Chondrocyte (in vitro differentiated cells): ENCODE results near the gene ACER3. TPM values are rescaled to one million over a fixed set of nuclear protein-coding genes. Genes with fewer than 3 reads are reported as not detected.
"Not testable (repeated sequence)": the region's sequence is repeated elsewhere in the genome, so short reads cannot be mapped to it uniquely, and the experiment has no call there.

Experiments
- DNase-seq: peaks from one replicate; pipeline ENCODE4 v3.0.0; 2021; ENCODE audit warnings: mixed read lengths, low spot score
- H3K27ac Mint-ChIP-seq: one replicate; pipeline ENCODE4 v1.8.0; 2021; ENCODE audit warnings: mild to moderate bottlenecking, moderate library complexity, mixed read lengths; ENCODE audit not compliant: unreplicated experiment
- H3K27me3 Mint-ChIP-seq: 2 replicates; pipeline ENCODE4 v1.8.0; 2021; ENCODE audit warnings: low read depth, mixed read lengths
- H3K36me3 Mint-ChIP-seq: 2 replicates; pipeline ENCODE4 v1.8.0; 2021; ENCODE audit warnings: low read depth, mixed read lengths
- H3K4me1 Mint-ChIP-seq: 2 replicates; pipeline ENCODE4 v1.8.0; 2021; ENCODE audit warnings: low read depth, mild to moderate bottlenecking, mixed read lengths
- H3K4me3 Mint-ChIP-seq: one replicate; pipeline ENCODE4 v1.8.0; 2021; ENCODE audit warnings: mild to moderate bottlenecking, moderate library complexity, mixed read lengths; ENCODE audit not compliant: unreplicated experiment
- H3K9me3 Mint-ChIP-seq: 2 replicates; pipeline ENCODE4 v1.8.0; 2021; ENCODE audit warnings: low read depth, mixed read lengths
- total RNA-seq: library from RNA; stranded (reverse); gene quantifications from 3 replicates; pipeline ENCODE4 v1.2.1, GENCODE V29; 2021
- TF ChIP-seq, protein P1 (sequence below): fragments of 200-600 bp; sonication (generic); IDR thresholded peaks from 2 replicates; pipeline ENCODE4 v1.5.0; 2021; ENCODE audit warnings: antibody characterized with exemption, mild to moderate bottlenecking, moderate library complexity

Gene ACER3
- total RNA-seq, 1 donor from 2014 or later = 17.9 TPM

DNA sequence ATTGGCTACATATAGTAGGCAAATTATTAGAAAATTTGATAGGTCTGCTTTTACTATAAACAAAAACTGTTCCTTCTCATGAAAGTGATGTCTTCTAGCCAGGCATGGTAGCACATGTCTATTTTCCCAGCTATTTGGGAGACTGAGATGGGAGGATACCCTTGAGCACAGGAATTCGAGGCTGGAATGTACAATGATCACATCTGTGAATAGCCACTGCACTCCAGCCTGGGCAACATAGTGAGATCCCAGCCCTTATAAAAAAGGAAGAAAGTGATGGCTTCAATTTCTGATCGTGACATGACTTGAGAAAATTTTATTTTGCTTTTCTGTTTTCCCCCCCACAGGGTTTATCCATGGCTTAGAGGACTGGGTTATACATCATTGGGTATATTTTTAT lies 154.0 kb downstream of the ACER3 start:
- H3K27ac Mint-ChIP-seq = no peak overlapping the region
- TF ChIP-seq, protein P1, sequence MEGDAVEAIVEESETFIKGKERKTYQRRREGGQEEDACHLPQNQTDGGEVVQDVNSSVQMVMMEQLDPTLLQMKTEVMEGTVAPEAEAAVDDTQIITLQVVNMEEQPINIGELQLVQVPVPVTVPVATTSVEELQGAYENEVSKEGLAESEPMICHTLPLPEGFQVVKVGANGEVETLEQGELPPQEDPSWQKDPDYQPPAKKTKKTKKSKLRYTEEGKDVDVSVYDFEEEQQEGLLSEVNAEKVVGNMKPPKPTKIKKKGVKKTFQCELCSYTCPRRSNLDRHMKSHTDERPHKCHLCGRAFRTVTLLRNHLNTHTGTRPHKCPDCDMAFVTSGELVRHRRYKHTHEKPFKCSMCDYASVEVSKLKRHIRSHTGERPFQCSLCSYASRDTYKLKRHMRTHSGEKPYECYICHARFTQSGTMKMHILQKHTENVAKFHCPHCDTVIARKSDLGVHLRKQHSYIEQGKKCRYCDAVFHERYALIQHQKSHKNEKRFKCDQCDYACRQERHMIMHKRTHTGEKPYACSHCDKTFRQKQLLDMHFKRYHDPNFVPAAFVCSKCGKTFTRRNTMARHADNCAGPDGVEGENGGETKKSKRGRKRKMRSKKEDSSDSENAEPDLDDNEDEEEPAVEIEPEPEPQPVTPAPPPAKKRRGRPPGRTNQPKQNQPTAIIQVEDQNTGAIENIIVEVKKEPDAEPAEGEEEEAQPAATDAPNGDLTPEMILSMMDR = no peak
- no peaks in the 10 kb centered on the region for H3K9me3 Mint-ChIP-seq
- no peak for DNase-seq
- no peaks in the 10 kb centered on the region for H3K27me3 Mint-ChIP-seq
- H3K4me1 Mint-ChIP-seq = peaks cover 10% of the 10 kb centered on the region
- H3K4me3 Mint-ChIP-seq = no peak overlapping the region
- H3K36me3 Mint-ChIP-seq = peaks cover 16% of the 10 kb centered on the region

DNA sequence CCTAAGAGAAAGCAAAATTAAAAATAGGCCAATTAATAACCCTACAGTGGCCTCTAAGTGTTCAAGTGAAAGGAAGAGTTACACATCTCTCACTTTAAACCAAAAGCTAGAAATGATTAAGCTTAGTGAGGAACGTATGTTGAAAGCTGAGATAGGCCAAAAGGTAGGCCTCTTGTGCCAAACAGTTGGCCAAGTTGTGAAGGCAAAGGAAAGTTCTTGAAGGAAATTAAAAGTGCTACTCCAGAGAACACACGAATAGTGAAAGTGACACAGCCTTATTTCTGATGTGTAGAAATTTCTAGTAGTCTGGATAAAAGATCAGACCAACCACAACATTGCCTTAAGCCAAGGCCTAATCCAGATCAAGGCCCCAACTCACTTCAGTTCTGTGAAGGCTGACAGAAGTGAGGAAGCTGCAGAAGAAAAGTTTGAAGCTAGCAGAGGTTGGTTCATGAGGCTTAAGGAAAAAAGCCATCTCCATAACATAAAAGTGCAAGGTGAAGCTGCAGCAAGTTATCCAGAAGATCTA lies 157.7 kb downstream of the ACER3 start:
- H3K4me1 Mint-ChIP-seq = peaks cover 18% of the 10 kb centered on the region
- DNase-seq = not testable (repeated sequence)

DNA sequence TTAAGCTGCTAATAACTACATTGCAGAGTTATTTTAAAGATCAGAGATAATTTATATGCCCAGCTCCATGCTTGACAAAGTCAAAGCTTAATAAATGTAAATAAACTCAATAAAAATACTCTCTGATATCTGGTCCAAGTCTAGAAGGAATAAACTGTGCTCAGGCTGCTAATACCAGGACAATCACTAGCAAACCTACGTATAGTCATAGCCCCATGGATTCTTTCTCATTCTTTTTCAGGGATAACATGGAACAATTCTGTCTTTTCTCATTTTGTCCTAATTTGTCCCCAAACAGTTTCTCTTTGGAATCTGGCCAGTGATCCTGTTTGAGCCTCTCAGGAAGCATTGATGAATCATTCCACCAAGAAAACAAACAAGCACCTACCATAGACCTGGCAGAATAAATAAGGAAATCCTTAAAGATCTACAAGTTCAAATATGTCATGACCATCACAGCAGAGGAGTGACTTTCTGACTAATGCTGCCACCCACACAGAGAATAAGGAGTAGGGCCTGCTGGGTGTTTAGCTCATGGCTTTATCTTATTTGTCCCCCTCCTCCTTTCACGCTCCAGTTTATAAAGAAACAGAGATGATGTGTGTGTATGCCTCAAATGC lies 159.4 kb downstream of the ACER3 start:
- Mint-ChIP-seq H3K9me3 (no peaks in the 10 kb centered on the region), H3K36me3 (peaks cover 13% of the 10 kb centered on the region)
- no peak for DNase-seq

More for the DNA sequence above, 157.7 kb downstream of the ACER3 start:
- H3K27ac Mint-ChIP-seq, H3K9me3 Mint-ChIP-seq, H3K27me3 Mint-ChIP-seq, H3K4me3 Mint-ChIP-seq: not testable (repeated sequence)
- H3K36me3 Mint-ChIP-seq = peaks cover 13% of the 10 kb centered on the region

DNA sequence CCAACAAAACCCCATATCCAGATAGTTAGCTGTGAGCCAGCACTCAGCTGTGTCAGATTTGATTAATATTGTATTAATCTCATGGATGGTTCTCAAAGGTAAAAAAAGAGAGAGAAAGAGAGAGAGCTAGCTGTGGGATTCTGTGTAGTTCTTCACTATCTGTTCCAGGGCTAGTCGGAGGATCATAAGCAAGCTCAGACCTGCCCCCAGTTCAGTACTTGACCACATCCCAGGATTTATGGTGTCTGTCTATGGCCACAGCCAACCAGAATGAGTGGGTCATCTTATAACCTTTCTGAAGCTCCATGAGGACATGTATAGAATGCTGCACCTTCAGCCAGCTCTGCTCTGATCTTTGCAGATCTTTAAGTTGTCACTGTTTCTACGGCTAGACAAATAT lies 160.0 kb downstream of the ACER3 start:
- peaks cover 13% of the 10 kb centered on the region for H3K36me3 Mint-ChIP-seq
- no peak overlapping the region for H3K4me3 Mint-ChIP-seq
- no peaks in the 10 kb centered on the region for H3K9me3 Mint-ChIP-seq
- DNase-seq = no peak
- H3K27me3 Mint-ChIP-seq = no peaks in the 10 kb centered on the region
- no peak overlapping the region for H3K27ac Mint-ChIP-seq
- TF ChIP-seq, protein P1 = no peak
- H3K4me1 Mint-ChIP-seq = peaks cover 14% of the 10 kb centered on the region

More for the DNA sequence above, 159.4 kb downstream of the ACER3 start:
- TF ChIP-seq, protein P1 = no peak
- Mint-ChIP-seq H3K27ac (no peak overlapping the region), H3K4me1 (peaks cover 18% of the 10 kb centered on the region), H3K4me3 (no peak overlapping the region), H3K27me3 (no peaks in the 10 kb centered on the region)

DNA sequence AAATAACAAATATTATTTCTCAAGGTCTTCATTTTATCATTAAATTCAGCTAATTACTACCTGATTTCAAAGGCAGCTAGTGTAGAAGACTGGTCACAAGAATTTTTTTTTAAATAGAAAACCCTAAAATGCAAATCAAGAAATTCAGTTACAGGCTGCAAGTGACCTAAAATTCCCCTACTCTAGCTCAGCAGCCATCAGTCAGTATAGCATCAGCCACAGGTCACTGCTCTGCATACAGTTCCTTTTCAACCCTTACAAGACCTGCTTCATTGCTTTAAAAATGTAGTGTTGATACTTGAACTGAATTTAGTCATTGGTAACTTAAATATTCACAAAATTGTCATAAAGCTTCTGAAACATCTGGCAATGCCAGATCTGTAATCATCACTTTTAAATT lies 164.0 kb downstream of the ACER3 start:
- Mint-ChIP-seq H3K4me1 (peaks cover 8% of the 10 kb centered on the region), H3K36me3 (peaks cover 5% of the 10 kb centered on the region), H3K4me3 (no peak overlapping the region), H3K27ac (no peak overlapping the region), H3K9me3 (no peaks in the 10 kb centered on the region), H3K27me3 (peaks cover 5% of the 10 kb centered on the region)
- TF ChIP-seq, protein P1 = no peak
- no peak for DNase-seq

DNA sequence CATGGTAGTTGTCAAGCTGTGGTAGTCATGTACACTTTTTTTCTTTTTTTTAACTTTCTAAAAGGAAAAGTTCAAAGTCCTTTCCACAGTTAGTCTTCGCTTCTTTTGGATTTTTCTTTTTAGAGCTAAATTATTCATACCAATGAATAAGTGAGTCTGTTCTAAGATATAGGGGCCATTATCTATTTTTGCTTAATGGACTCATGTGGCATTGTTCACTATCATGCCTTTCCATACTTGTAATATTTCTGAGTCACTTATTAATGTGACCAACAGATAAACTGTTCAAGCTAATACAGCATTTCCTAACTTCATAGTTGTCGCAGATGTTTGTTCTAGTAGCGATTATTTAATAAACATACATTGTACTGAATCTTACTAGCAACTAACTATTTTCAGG lies 165.5 kb downstream of the ACER3 start:
- Mint-ChIP-seq H3K27ac (no peak overlapping the region), H3K4me1 (no peaks in the 10 kb centered on the region), H3K27me3 (peaks cover 17% of the 10 kb centered on the region), H3K36me3 (peaks cover 2% of the 10 kb centered on the region), H3K9me3 (no peaks in the 10 kb centered on the region), H3K4me3 (no peak overlapping the region)
- TF ChIP-seq, protein P1 = no peak
- no peak for DNase-seq
